ENCODE measurements around the gene DIS3L2. TPM values are rescaled to one million over a fixed set of nuclear protein-coding genes. Genes with fewer than 3 reads are reported as not detected.
"Not testable (repeated sequence)": the region's sequence is repeated elsewhere in the genome, so short reads cannot be mapped to it uniquely, and the experiment has no call there.

DIS3L2 gene
- total RNA-seq, 4 donors from 2014 or later = 16.1 to 26.7 (median 22.0) TPM

DNA sequence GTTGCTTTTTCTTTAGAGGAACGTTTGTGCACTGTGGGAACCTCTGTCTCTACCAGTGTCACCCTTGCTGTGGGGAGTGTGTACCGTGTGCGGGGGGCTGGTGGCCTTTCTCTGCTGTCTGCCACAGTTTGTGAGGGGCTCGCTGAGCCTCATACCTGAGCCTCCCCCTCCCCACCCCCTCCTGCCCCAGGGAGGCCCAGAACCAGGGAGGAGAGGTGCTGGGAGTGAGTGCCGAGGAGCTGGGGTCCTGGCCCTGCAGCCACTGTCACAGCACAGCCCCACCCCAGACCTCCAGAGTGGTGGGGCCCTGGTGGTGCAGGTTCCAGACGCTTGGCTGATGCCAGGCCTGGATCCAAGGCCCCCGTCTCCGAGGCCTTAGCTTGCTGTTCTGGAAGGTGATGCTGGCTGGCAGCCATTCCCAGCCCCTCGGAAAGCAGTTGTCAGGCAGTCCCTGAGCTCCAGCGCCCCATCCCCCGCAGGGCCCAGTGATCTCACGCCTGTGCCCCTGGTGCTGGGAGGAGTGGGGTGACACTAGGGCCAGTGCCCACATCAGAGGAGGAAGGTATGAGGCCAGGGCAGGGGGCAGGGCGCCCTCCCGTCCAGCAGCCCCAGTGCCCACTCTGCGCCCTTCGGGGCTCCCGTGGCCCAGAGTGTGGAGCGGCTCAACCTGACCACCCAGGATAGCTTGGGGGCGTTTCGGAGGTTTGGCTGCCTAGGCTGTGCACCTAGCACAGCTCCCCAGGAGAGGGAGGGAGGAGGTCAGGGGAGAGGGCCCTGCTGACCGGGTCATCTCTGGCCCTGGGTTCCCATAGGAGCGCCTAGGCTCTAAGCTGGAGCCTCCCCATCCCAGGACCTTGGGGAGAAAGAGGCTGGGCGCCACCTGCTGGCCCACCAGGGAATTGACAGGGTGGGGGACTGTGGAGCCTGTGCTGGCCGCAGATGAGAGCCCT lies 364.1 kb downstream of the DIS3L2 start:
- intact Hi-C loops (cut with DNase I) = loop anchor here (2.0 to 5.0 kb wide), 2 partner anchors 401 to 418 kb away; no protein-coding TSS in a partner anchor
- TF ChIP-seq, protein P1, sequence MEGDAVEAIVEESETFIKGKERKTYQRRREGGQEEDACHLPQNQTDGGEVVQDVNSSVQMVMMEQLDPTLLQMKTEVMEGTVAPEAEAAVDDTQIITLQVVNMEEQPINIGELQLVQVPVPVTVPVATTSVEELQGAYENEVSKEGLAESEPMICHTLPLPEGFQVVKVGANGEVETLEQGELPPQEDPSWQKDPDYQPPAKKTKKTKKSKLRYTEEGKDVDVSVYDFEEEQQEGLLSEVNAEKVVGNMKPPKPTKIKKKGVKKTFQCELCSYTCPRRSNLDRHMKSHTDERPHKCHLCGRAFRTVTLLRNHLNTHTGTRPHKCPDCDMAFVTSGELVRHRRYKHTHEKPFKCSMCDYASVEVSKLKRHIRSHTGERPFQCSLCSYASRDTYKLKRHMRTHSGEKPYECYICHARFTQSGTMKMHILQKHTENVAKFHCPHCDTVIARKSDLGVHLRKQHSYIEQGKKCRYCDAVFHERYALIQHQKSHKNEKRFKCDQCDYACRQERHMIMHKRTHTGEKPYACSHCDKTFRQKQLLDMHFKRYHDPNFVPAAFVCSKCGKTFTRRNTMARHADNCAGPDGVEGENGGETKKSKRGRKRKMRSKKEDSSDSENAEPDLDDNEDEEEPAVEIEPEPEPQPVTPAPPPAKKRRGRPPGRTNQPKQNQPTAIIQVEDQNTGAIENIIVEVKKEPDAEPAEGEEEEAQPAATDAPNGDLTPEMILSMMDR (IDR thresholded peaks at IDR 0.05) = peak; percentile 52 to 76 (median 69)
- no peak for TF ChIP-seq EP300 (IDR thresholded peaks at IDR 0.05)
- no peaks in the 10 kb centered on the region for H3K27me3 ChIP-seq
- no peak for DNase-seq (ENCODE audit: extremely low spot score)
- no peaks in the 10 kb centered on the region for H3K9me3 ChIP-seq
- H3K4me1 ChIP-seq = peaks cover 0 to 13% (median 7%) of the 10 kb centered on the region in 4 donors
- WGBS = no CpG with 5 or more reads among the region's 24 CpGs
- peaks cover 0 to 8% (median 0%) of the 10 kb centered on the region in 4 donors for H3K36me3 ChIP-seq
- no peak overlapping the region for H3K4me3 ChIP-seq
- no peak overlapping the region for H3K27ac ChIP-seq (replicated peaks in 1 of 4)

DNA sequence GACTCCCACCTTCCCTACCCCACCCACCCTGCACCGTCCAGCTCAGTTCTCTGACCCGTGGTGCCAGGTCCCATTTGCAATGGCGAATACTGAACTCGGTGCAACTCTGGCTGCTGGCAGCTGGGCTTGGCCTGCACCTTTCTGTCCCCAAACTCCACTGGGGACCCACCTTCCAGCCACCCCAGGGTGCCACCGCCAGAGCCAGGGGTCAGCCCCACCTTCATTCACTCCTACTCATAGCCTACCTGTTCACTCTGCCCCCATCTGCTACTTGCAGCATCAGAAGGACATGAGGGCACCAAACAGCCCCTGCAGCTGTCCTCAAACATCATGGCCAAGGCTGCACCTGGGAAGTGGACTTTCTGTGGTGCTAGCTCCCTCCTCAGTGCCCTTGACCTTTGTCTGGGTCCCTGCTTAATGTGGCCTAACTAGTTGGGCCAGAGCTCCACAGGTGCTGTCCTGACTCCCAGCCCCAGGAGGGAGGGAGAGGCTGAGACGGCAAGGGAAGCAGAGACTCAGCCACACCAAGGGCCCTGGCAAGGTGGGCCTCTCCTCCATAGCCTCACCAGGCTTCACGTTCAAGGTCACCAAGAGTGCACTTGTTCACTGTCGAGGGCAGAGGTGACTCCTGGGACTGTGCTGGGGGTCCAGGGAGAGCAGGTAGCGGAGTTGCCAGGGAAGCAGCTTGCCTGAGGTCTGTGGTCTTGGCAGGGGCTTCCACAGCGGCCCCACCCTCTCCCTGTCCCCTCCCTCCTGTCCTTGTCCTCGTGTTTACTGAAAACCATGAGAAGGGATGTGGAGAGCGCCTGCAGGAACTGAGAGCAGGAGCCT lies 365.0 kb downstream of the DIS3L2 start:
- H3K27me3 ChIP-seq; H3K4me3 ChIP-seq; H3K9me3 ChIP-seq; H3K27ac ChIP-seq (replicated peaks in 1 of 4); H3K36me3 ChIP-seq; DNase-seq (ENCODE audit: extremely low spot score): not testable (repeated sequence)
- TF ChIP-seq, protein P1 (IDR thresholded peaks at IDR 0.05) = peak in 2 of 3 experiments; percentile 46 to 48
- intact Hi-C loops (cut with DNase I) = loop anchor here (2.0 to 5.0 kb wide), 2 partner anchors 402 to 419 kb away; no protein-coding TSS in a partner anchor
- 79% methylated on average over 6 of the region's 12 CpGs for WGBS
- peaks cover 0 to 13% (median 7%) of the 10 kb centered on the region in 4 donors for H3K4me1 ChIP-seq

DNA sequence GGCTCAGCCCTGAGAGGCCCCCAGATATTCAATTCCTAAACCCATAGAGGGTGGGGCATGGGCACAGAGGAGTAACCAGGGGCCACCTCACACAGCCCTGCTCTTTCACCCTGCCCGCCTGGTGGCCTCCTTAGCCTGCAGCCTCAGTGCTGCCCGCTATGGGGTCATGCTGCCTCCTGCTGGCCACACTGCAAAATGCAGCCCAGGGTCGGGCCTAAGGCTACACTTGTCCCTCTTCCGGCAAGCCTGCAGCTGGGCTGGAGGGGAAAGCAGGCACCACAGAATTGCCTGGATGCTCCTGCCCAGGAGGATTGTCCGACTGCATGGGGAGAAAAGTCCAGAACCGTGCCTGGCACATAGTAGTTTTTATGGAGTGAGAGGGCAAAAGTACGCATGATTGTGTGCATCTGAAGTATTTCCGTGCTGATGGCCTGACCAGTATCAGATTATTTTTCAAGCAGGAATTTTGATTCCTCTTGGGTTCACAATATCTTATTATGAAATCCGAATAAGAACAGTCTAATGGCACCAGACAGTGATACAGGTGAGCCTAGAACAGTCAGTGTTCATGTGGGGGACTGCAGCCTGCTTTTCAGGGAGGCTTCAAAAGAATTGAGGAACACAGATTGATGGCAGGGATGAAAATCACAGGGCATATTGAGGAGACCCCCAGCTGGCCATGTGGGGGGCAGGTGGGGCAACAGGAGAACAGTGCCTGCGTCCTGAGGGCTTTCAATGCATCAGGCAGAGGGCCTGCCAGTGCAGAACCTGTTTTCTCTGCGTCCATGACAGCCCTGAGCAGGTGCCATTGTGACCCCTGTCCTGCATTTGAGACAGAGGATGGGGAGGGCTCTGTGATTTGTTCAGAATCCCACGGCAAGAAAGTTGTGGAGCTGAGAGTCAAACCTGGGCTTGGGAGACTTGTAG lies 365.9 kb downstream of the DIS3L2 start:
- Histone ChIP-seq H3K27me3 (no peaks in the 10 kb centered on the region), H3K4me1 (peaks cover 0 to 13% (median 7%) of the 10 kb centered on the region in 4 donors), H3K9me3 (no peaks in the 10 kb centered on the region), H3K27ac (replicated peaks in 1 of 4) (no peak overlapping the region), H3K4me3 (no peak overlapping the region), H3K36me3 (peaks cover 0 to 8% (median 0%) of the 10 kb centered on the region in 4 donors)
- intact Hi-C loops (cut with DNase I) = loop anchor here (2.0 to 5.0 kb wide), 2 partner anchors 403 to 420 kb away; no protein-coding TSS in a partner anchor
- WGBS = 78% methylated on average over 9 of the region's 12 CpGs
- no peak for DNase-seq (ENCODE audit: extremely low spot score)
- no peak for TF ChIP-seq EP300 (IDR thresholded peaks at IDR 0.05)
- TF ChIP-seq, protein P1 (IDR thresholded peaks at IDR 0.05) = peak; percentile 66 to 82 (median 75)
- no peak for TF ChIP-seq POLR2A (IDR thresholded peaks at IDR 0.05; ENCODE audit: low read depth)
- no peak for TF ChIP-seq POLR2AphosphoS5 (IDR thresholded peaks at IDR 0.05)

DNA sequence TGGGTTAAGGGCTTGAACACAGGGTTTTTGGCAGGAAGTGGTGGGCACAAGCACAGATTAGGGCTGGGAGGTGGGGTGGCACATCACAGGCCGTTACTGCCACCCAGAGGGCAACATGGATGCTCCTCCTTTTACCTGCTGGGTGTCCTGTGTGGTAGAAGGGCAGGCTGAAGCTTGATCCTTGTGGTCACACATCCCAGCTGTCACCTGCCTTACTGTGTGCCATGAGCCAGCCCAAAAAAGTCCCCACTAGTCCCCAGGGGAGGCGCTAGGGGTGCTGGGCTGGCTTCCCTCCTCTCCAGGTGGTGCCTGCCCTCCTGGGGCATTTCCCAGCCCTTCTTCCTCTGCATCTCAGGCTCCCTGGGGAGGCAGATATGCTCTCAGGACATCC lies 366.5 kb downstream of the DIS3L2 start:
- Histone ChIP-seq H3K27me3 (no peaks in the 10 kb centered on the region), H3K4me1 (peaks cover 0 to 13% (median 7%) of the 10 kb centered on the region in 4 donors), H3K36me3 (peaks cover 0 to 8% (median 0%) of the 10 kb centered on the region in 4 donors), H3K4me3 (no peak overlapping the region), H3K9me3 (no peaks in the 10 kb centered on the region), H3K27ac (replicated peaks in 1 of 4) (no peak overlapping the region)
- TF ChIP-seq, protein P1 (IDR thresholded peaks at IDR 0.05) = no peak
- TF ChIP-seq EP300 (IDR thresholded peaks at IDR 0.05) (no peak), POLR2AphosphoS5 (IDR thresholded peaks at IDR 0.05) (no peak), POLR2A (IDR thresholded peaks at IDR 0.05; ENCODE audit: low read depth) (no peak)
- no peak for DNase-seq (ENCODE audit: extremely low spot score)
- intact Hi-C loops (cut with DNase I) = loop anchor here (5.0 kb wide), 1 partner anchor 421 kb away; no protein-coding TSS in a partner anchor
- 100% methylated on average over 1 of the region's 2 CpGs for WGBS

Measured in esophagus muscularis mucosa (tissue), 4 donors.